Measurements from ENCODE around the gene AHNAK.

GRCh38 chr11:62393735-62394134, 152.9 kb downstream of the AHNAK start:
- TF ChIP-seq, protein P1, sequence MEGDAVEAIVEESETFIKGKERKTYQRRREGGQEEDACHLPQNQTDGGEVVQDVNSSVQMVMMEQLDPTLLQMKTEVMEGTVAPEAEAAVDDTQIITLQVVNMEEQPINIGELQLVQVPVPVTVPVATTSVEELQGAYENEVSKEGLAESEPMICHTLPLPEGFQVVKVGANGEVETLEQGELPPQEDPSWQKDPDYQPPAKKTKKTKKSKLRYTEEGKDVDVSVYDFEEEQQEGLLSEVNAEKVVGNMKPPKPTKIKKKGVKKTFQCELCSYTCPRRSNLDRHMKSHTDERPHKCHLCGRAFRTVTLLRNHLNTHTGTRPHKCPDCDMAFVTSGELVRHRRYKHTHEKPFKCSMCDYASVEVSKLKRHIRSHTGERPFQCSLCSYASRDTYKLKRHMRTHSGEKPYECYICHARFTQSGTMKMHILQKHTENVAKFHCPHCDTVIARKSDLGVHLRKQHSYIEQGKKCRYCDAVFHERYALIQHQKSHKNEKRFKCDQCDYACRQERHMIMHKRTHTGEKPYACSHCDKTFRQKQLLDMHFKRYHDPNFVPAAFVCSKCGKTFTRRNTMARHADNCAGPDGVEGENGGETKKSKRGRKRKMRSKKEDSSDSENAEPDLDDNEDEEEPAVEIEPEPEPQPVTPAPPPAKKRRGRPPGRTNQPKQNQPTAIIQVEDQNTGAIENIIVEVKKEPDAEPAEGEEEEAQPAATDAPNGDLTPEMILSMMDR (IDR thresholded peaks at IDR 0.05), result no peak
- no peak for TF ChIP-seq POLR2A (IDR thresholded peaks at IDR 0.05)
